ENCODE data around the gene HAAO. TPM values are rescaled to one million over a fixed set of nuclear protein-coding genes. Genes with fewer than 3 reads are reported as not detected.

The HAAO gene
- total and polyA plus RNA-seq, 2 of the 13 experiments (the other 11 are each of a cell fraction or from before 2014, with no cell fraction given), result 36.1 to 42.7 TPM

- TF ChIP-seq KIAA2018 (CRISPR knock-in tag; IDR thresholded peaks at IDR 0.05; ENCODE audit: borderline replicate concordance) (no peak), JDP2 (CRISPR knock-in tag; IDR thresholded peaks at IDR 0.05; ENCODE audit: borderline replicate concordance) (no peak), MEF2D (CRISPR knock-in tag; IDR thresholded peaks at IDR 0.05) (0 out of 2 replicates have a peak, but pooled peaks have one; percentile 40), JUND (CRISPR knock-in tag; IDR thresholded peaks at IDR 0.05) (no peak), TBX2 (CRISPR knock-in tag; IDR thresholded peaks at IDR 0.05; ENCODE audit: borderline replicate concordance) (0 out of 2 replicates have a peak, but pooled peaks have one; percentile 28), ONECUT2 (CRISPR knock-in tag; IDR thresholded peaks at IDR 0.05) (no peak), MXD4 (CRISPR knock-in tag; IDR thresholded peaks at IDR 0.05) (peak; percentile 74; the same call in 1 of the 2 replicates), POGK (CRISPR knock-in tag; conservative IDR thresholded peaks at IDR 0.05) (peak; percentile 32; the same call in 1 of the 2 replicates), AKNA (CRISPR knock-in tag; IDR thresholded peaks at IDR 0.05; ENCODE audit: borderline replicate concordance) (no peak)
Measured at GRCh38 chr2:42794271-42795046, 2.1 kb upstream of the HAAO start (continued).
